ENCODE results near the gene CSTPP1.
"Not testable (repeated sequence)": the region's sequence is repeated elsewhere in the genome, so short reads cannot be mapped to it uniquely, and the experiment has no call there.

CSTPP1 gene

GRCh38 chr11:46992386-46992785, 55.8 kb downstream of the CSTPP1 start:
- not testable (repeated sequence) for DNase-seq

- DNase-seq = not testable (repeated sequence)
Observed at GRCh38 chr11:46997796-46998195, 61.2 kb downstream of the CSTPP1 start.

GRCh38 chr11:46999217-46999616, 62.7 kb downstream of the CSTPP1 start:
- DNase-seq = no peak

- DNase-seq = no peak
Observed at GRCh38 chr11:47000033-47000432, 63.5 kb downstream of the CSTPP1 start.

- no peak for DNase-seq
Observed at GRCh38 chr11:47001781-47002181, 65.2 kb downstream of the CSTPP1 start.

- DNase-seq = no peak
Observed at GRCh38 chr11:47002390-47002789, 65.8 kb downstream of the CSTPP1 start.

GRCh38 chr11:47003180-47003877, 66.8 kb downstream of the CSTPP1 start:
- DNase-seq = no peak

- no peak for DNase-seq
Observed at GRCh38 chr11:47004595-47005033, 68.1 kb downstream of the CSTPP1 start.

GRCh38 chr11:47005441-47005840, 68.9 kb downstream of the CSTPP1 start:
- no peak for DNase-seq

GRCh38 chr11:47007579-47007978, 71.0 kb downstream of the CSTPP1 start:
- DNase-seq = no peak

- DNase-seq = no peak
Observed at GRCh38 chr11:47010179-47010578, 73.6 kb downstream of the CSTPP1 start.

GRCh38 chr11:47014097-47014496, 77.5 kb downstream of the CSTPP1 start:
- no peak for DNase-seq

- no peak for DNase-seq
Observed at GRCh38 chr11:47018637-47019036, 82.1 kb downstream of the CSTPP1 start.

- DNase-seq = no peak
Observed at GRCh38 chr11:47020793-47021526, 84.4 kb downstream of the CSTPP1 start.

- DNase-seq = no peak
Observed at GRCh38 chr11:47021527-47021818, 84.9 kb downstream of the CSTPP1 start.

- no peak for DNase-seq
Observed at GRCh38 chr11:47021965-47022364, 85.4 kb downstream of the CSTPP1 start.

- no peak for DNase-seq
Observed at GRCh38 chr11:47028195-47029093, 91.9 kb downstream of the CSTPP1 start.

GRCh38 chr11:47033439-47033838, 96.9 kb downstream of the CSTPP1 start:
- DNase-seq = no peak

- DNase-seq = no peak
Observed at GRCh38 chr11:47034091-47034490, 97.5 kb downstream of the CSTPP1 start.

- no peak for DNase-seq
Observed at GRCh38 chr11:47035108-47035507, 98.5 kb downstream of the CSTPP1 start.

GRCh38 chr11:47044119-47044518, 107.6 kb downstream of the CSTPP1 start:
- no peak for DNase-seq

GRCh38 chr11:47047972-47048371, 111.4 kb downstream of the CSTPP1 start:
- no peak for DNase-seq

GRCh38 chr11:47050284-47050683, 113.7 kb downstream of the CSTPP1 start:
- no peak for DNase-seq

- no peak for DNase-seq
Observed at GRCh38 chr11:47051217-47051616, 114.7 kb downstream of the CSTPP1 start.

Data from activated CD4-positive, alpha-beta T cell treated with anti-CD3 and anti-CD28 coated beads, Interleukin-2, amount 50 U/mL, for 1 hour (primary cell).